IgD-negative memory B cell (primary cell): ENCODE measurements around the gene FUT6. TPM values are rescaled to one million over a fixed set of nuclear protein-coding genes. Genes with fewer than 3 reads are reported as not detected.
"Not testable (repeated sequence)": the region's sequence is repeated elsewhere in the genome, so short reads cannot be mapped to it uniquely, and the experiment has no call there.

Source experiments
- H3K27ac Mint-ChIP-seq, 3 donors: one replicate each; pipeline ENCODE4 v1.8.0; 2020 to 2022; ENCODE audit warnings: mild to moderate bottlenecking in 3 of 3, mixed read lengths in 3 of 3, moderate library complexity in 1 of 3
- H3K27me3 Mint-ChIP-seq: one replicate; pipeline ENCODE4 v1.8.0; 2021; ENCODE audit warnings: mixed read lengths
- H3K36me3 Mint-ChIP-seq: one replicate; pipeline ENCODE4 v1.8.0; 2020; ENCODE audit warnings: mild to moderate bottlenecking, mixed read lengths
- H3K4me1 Mint-ChIP-seq, 3 donors: one replicate each; pipeline ENCODE4 v1.8.0; 2020 to 2022; ENCODE audit warnings: mixed read lengths in 3 of 3, mild to moderate bottlenecking in 1 of 3
- H3K4me3 Mint-ChIP-seq, 4 donors: one replicate each; pipeline ENCODE4 v1.8.0; 2020 to 2022; ENCODE audit warnings: mild to moderate bottlenecking in 4 of 4, mixed read lengths in 4 of 4, moderate library complexity in 3 of 4
- H3K9me3 Mint-ChIP-seq, 3 donors: one replicate each; pipeline ENCODE4 v1.8.0; 2020 to 2021; ENCODE audit warnings: mixed read lengths in 3 of 3, mild to moderate bottlenecking in 1 of 3
- polyA plus RNA-seq: library from polyadenylated mRNA; unstranded; fragments of 300-500 nt; fragmentation: Illumina TruSeq; gene quantifications from one replicate; pipeline ENCODE4 v1.2.3, GENCODE V29; 2021

Gene FUT6
- polyA plus RNA-seq, 1 donor from 2014 or later: 0.55 TPM

DNA sequence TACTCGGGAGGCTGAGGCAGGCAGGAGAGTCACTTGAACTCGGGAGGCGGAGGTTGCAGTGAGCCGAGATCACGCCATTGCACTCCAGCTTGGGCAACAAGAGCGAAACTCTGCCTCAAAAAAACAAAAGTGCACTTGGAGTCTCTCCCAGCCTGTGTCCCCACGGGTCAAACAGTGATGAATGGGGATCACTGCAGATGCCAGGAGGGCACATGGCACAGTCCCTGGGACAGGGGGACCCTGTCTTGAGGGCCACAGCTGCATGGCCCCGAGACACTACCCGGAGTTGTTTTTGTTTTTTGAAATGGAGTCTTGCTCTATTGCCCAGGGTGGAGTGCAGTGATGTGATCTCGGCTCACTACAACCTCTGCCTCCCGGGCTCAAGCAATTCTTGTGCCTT lies 58.6 kb downstream of the FUT6 start:
- H3K27ac Mint-ChIP-seq, H3K36me3 Mint-ChIP-seq, H3K27me3 Mint-ChIP-seq, H3K4me1 Mint-ChIP-seq, H3K9me3 Mint-ChIP-seq, H3K4me3 Mint-ChIP-seq: not testable (repeated sequence)

Other genes with a start within 250 kb of the FUT6 start
- 70.8 TPM for gene SAFB2, start 216.9 kb downstream of the FUT6 start, polyA plus RNA-seq
- 110 TPM for gene SAFB, start 216.6 kb downstream of the FUT6 start, polyA plus RNA-seq
- gene MICOS13, start 159.2 kb downstream of the FUT6 start, polyA plus RNA-seq: 107 TPM
- gene HSD11B1L, start 158.7 kb downstream of the FUT6 start, polyA plus RNA-seq: 2.1 TPM
- gene RPL36, start 149.4 kb downstream of the FUT6 start, polyA plus RNA-seq: 2,640 TPM
- gene LONP1, start 119.6 kb downstream of the FUT6 start, polyA plus RNA-seq: 38.5 TPM
- not detected for gene CATSPERD, start 119.1 kb downstream of the FUT6 start, polyA plus RNA-seq
- not detected for gene PRR22, start 55.0 kb downstream of the FUT6 start, polyA plus RNA-seq
- 35.2 TPM for gene DUS3L, start 48.5 kb downstream of the FUT6 start, polyA plus RNA-seq
- gene NRTN, start 34.6 kb downstream of the FUT6 start, polyA plus RNA-seq: not detected
- gene FUT3, start 11.7 kb upstream of the FUT6 start, polyA plus RNA-seq: not detected
- not detected for gene FUT5, start 30.8 kb upstream of the FUT6 start, polyA plus RNA-seq
- gene NDUFA11, start 64.1 kb upstream of the FUT6 start, polyA plus RNA-seq: 371 TPM
- 4.2 TPM for gene VMAC, start 65.2 kb upstream of the FUT6 start, polyA plus RNA-seq
- 3.7 TPM for gene CAPS, start 74.6 kb upstream of the FUT6 start, polyA plus RNA-seq
- gene RANBP3, start 138.4 kb upstream of the FUT6 start, polyA plus RNA-seq: 9.4 TPM